ENCODE measurements around the gene MPC1.

MPC1 gene

GRCh38 chr6:166382933-166383801, at the start of gene MPC1:
Gene MPC1 (minus strand): TSS chr6:166382940. CDS start chr6:166382876, 64 bp downstream.
- DNase-seq (ENCODE audit: low read depth in 1 of 2, low spot score in 1 of 2): peak; percentile 87 to 91

- DNase-seq (ENCODE audit: low read depth in 1 of 2, low spot score in 1 of 2): no peak
These were observed 47.5 kb upstream of the MPC1 start for GRCh38 chr6:166430269-166430668.

DNA sequence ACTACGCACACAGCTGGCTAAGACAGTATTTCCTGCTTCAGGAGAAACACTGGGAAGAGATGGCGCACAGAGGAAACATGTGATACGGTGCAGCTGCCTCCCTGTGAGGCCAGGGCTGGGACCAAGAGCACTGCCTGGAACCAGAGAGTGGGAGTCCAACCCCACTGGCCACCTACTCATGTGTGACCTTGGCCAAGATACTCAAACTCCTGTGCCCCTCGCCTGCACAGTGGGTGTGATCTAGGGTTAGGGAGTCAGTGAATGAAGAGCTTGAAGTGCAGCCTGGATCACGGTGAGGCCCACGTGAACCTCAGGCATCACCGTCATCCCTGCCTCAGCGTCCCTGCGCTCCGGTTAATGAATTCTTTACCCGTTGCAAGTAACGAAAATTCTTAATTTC, 41.7 kb upstream of the MPC1 start:
- DNase-seq (ENCODE audit: low read depth in 1 of 2, low spot score in 1 of 2): no peak

GRCh38 chr6:166423781-166424180, 41.0 kb upstream of the MPC1 start:
- DNase-seq (ENCODE audit: low read depth in 1 of 2, low spot score in 1 of 2): no peak

DNA sequence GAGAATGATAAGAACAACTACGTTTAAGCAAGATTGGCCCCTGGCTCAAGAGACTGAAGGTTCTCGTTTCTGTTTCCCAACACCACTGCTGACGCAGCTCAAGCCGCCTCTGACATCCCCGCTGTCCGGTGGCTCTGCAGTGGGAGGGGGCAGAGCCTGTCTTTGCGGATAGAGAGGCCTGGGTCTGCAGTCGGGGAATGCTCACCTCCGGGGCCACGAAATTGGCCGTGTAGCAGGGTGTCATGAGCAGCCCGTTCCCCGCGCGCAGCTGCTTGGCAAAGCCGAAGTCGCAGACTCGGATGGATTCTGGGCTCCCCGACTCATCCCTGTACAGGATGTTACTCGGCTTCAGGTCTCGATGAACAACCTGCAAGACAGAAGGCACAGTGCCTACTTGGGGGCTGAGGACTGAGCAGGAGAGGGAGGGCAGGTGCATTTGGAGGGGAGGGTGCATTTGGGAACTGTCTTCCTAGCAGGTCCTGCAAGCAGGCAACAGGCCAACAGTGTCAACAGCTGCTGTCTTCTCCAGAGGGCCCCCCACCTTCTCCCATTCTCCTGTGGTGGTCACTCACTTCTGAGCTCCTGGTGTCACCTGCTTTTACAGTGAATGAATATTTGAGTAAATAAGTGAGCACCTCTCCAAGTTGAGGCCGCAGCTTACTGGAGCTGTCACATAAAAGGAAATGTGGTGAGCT, 40.5 kb upstream of the MPC1 start:
- DNase-seq (ENCODE audit: low read depth in 1 of 2, low spot score in 1 of 2): no peak

DNA sequence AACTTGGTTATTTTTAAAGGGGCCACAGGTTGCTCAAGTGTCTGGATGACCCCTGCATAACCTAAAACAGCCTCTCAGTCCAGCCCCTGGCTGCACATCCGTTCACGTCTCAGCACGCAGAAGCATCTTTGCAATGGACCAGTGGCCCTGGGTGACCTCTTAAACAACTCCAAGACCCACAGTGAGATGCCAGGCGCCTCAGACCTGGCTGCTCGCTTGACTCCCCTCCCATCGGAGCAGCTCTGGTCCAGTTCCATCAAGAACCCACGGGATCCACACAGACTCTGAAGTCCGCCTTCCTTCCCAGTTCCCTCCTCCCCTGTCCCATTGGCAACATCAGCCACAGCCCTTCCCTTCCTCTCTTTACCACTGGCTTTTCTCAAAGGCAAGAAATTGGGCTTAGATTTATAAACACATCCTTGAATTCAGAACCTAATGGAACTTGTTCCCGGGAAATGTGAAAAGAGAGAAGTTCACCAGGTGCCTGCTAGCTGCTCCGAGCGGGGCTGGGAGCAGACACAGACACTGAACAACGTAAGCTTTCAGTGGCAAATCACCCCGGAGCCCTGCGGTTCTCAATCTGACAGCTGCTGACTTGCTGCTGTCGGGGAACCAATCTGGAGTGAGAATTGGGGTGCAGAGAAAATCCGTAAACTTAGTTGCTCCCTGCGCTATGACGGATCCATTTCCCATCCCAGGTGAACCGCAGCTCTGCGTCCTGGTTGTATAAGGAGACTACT, 39.6 kb upstream of the MPC1 start:
- no peak for DNase-seq (ENCODE audit: low read depth in 1 of 2, low spot score in 1 of 2)

DNA sequence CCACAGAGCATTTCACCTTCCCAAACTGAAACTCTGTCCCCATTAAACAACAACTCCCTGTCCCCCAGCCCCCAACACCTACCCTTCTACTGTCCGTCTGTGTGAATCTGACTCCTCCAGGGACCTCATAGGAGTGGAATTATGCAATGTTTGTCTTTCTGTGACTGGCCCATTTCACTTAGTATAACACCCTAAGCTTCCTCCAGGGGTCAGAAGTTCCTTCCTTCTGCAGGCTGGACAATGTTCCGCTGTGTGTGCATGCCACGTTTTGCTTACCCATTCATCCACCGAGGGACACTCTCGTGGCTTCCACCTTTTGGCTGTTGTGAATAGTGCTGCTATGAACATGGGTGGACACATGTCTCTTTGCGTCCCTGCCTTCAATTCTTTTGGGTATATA, 37.6 kb upstream of the MPC1 start:
- no peak for DNase-seq (ENCODE audit: low read depth in 1 of 2, low spot score in 1 of 2)

- no peak for DNase-seq (ENCODE audit: low read depth in 1 of 2, low spot score in 1 of 2)
These were observed 37.0 kb upstream of the MPC1 start for GRCh38 chr6:166419717-166420116.

GRCh38 chr6:166419286-166419685, 36.5 kb upstream of the MPC1 start:
- DNase-seq (ENCODE audit: low read depth in 1 of 2, low spot score in 1 of 2): peak in 1 of 2 donors; percentile 41

DNA sequence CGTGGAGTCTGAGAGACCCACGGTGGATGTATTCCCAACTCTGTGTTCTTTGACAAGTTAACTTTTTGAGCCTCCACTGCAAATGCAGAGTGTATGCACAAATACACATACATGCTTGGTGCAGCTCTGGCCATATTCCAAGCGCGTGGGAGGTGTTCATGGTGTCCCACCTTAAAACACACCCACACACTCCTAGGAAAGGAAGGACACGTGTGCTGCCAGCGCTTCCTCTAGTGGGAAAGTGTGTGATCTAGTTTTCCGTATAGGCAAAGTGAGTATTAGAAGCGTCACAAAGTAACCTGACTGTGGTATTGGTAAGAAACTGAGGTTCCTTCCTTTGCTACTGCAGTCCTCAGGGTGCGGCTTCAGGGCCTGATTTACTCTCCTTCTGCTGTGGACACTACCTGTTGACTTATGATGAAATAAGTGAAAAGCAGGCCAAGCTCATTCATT, 36.0 kb upstream of the MPC1 start:
- no peak for DNase-seq (ENCODE audit: low read depth in 1 of 2, low spot score in 1 of 2)

DNA sequence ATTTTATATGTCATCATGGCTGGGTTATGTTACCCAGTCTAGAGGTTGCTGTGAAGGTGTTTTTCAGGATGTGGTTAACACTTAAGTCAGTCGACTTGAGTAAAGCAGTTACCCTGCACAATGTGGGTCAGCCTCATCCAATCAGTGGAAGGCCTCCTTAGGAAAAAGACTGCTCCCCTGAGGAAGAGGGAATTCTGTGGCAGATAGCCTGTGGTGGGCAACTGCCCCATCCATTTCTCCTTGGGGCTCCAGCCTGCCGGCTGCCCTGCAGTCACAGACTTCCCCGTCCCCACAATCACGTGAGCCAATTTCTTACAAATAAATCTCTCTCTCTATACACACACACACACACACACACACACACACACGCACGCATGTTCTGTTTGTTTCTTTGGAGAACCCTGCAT, 34.5 kb upstream of the MPC1 start:
- peak in 1 of 2 donors; percentile 39 for DNase-seq (ENCODE audit: low read depth in 1 of 2, low spot score in 1 of 2)

- no peak for DNase-seq (ENCODE audit: low read depth in 1 of 2, low spot score in 1 of 2)
These were observed 33.1 kb upstream of the MPC1 start for GRCh38 chr6:166415833-166416347.

GRCh38 chr6:166415306-166415705, 32.6 kb upstream of the MPC1 start:
- DNase-seq (ENCODE audit: low read depth in 1 of 2, low spot score in 1 of 2): no peak

GRCh38 chr6:166413491-166413951, 30.8 kb upstream of the MPC1 start:
- no peak for DNase-seq (ENCODE audit: low read depth in 1 of 2, low spot score in 1 of 2)

GRCh38 chr6:166412911-166413384, 30.2 kb upstream of the MPC1 start:
- DNase-seq (ENCODE audit: low read depth in 1 of 2, low spot score in 1 of 2): no peak

GRCh38 chr6:166412156-166412910, 29.6 kb upstream of the MPC1 start:
- no peak for DNase-seq (ENCODE audit: low read depth in 1 of 2, low spot score in 1 of 2)

DNA sequence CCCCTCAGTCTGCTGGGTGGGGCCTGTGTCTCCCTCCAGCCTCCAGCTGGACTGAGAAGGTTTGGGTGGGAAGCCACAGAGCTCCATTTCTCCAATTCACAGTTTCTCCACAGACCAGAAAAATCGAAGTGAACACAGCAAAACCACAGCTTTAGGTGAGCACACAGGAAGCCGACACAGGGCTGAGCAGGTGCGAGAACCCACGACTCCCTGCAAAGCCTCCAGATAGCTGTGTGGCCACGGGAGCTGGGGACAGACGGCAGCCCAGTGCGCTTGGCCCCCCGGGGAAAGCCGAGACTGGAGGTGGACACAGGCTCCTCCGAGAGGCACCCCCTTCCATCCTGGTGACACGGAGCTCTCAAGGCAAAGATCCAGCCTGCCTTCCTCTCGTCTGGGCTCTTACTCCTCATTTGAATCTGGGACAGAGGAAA, 29.0 kb upstream of the MPC1 start:
- DNase-seq (ENCODE audit: low read depth in 1 of 2, low spot score in 1 of 2): no peak

- no peak for DNase-seq (ENCODE audit: low read depth in 1 of 2, low spot score in 1 of 2)
These were observed 28.5 kb upstream of the MPC1 start for GRCh38 chr6:166411271-166411670.

- DNase-seq (ENCODE audit: low read depth in 1 of 2, low spot score in 1 of 2): no peak
These were observed 27.7 kb upstream of the MPC1 start for GRCh38 chr6:166410426-166410935.
